Hypothalamus (tissue), 51 donors: ENCODE measurements around the gene OR10P1.
A peak's percentile ranks its signal among the peaks of the same experiment; 100 is the strongest.
"Not testable (repeated sequence)": the region's sequence is repeated elsewhere in the genome, so short reads cannot be mapped to it uniquely, and the experiment has no call there.

Experiments used
- DNase-seq, 51 donors: peaks; one replicate each; lab custom pipeline; 2025; lab: John Stamatoyannopoulos, UW

OR10P1 gene

DNA sequence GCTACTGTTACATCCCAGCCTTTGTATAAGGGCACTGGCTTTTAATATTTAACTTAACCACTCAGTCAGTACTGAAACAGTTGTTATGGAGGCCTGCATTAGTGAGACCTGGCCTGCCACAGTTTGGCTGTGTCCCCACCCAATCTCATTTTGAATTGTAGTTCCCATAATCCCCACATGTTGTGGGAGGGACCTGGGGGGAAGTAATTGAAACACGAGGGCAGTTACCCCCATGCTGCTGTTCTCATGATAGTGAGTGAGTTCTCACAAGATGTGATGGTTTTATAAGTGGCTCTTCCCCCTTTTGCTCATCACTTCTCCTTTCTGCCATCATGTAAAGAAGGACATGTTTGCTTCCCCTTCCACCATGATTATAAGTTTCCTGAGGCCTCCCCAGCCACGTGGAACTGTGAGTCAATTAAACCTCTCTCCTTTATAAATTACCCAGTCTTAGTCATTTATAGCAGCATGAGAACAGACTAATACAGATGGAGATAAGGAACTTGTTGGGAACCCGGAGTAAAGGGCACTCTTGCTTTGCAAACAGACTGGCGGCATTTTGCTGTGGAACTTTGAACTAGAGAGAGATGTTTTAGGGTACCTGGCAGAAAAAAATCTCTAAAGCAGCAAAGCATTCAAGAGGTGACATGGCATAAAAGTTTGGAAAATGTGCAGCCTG, 14.1 kb downstream of the OR10P1 start:
- not testable (repeated sequence) for DNase-seq

DNA sequence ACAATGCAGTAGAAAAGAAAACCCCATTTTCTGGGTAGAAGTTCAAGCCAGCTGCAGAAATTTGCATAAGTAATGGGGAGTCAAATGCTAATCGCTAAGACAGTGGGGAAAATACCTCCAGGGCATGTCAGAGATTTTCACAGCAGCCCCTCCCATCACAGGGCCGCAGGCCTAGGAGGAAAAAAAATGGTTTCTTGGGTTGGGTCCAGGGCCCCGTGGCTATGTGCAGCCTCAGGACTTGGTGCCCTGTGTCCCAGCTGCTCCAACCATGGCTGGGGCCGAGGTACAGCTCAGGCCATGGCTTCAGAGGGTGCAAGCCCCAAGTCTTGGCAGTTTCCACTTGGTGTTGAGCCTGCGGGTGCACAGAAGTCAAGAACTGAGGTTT, 14.6 kb downstream of the OR10P1 start:
- DNase-seq, result no peak

DNA sequence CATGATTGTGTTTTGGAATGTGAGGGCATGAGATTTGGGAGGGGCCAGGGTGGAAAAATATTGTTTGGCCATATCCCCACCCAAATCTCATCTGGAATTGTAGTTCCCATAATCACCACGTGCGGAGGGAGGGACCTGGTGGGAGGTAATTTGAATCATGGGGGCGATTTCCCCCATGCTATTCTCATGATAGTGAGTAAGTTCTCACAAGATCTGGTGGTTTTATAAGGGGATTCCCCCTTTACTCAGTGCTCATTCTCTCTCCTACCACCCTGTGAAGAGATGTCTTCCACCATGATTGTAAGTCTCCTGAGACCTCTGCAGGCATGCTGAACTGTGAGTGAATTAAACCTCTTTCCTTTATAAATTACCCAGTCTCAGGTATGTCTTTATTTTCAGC, 15.7 kb downstream of the OR10P1 start:
- DNase-seq, result no peak

DNA sequence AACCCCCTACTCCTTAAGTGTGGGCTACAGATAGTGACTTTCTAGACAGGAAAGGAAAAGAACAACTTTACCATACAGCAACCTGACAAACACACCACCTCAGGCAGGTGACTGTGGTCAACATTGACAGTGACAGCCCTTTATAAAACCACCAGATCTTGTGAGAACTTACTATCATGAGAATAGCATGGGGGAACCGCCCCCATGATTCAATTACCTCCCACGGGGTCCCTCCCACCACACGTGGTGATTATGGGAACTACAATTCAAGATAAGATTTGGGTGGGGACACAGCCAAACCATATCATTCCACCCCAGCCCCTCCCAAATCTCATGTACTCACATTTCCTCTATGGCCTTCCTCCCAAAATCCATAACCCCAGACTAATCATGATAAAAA, 16.3 kb downstream of the OR10P1 start:
- no peak for DNase-seq

DNA sequence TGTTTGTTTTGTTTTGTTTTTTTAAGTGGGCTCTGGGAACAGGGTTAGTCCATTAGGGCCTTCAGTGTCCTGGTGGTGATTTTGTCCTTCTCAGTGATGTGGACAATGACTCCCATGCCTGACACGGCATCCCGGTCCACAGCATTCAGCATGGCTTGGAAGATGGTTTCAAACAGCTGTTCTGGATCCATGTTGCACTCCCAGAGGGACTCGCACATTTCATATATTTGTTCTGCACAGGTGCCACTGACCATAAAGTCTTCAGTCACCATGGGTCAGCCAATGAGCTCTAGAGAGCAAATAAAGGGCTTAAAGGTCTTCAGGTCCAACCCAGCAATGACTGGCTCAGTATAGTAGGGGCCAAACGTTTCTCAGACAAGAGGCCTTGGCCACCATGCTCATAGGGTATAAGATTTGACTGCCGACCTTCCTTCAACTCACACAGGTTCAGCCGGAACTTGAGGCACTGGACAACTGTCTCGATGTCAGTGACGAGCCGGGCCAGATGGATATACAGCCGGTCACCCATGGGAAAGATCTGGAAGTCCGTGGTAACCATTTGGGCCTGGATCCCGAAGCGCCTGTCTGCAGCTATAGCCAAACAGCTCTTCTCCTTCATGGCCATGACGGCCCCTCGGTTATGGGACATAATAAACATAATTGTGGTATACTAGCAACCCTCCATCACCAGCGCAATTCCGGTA, 18.0 kb downstream of the OR10P1 start:
- no peak for DNase-seq

- DNase-seq, result no peak
These were observed 20.5 kb downstream of the OR10P1 start for GRCh38 chr12:55657212-55657611.

GRCh38 chr12:55658212-55658611, 21.5 kb downstream of the OR10P1 start:
- DNase-seq, result no peak

DNA sequence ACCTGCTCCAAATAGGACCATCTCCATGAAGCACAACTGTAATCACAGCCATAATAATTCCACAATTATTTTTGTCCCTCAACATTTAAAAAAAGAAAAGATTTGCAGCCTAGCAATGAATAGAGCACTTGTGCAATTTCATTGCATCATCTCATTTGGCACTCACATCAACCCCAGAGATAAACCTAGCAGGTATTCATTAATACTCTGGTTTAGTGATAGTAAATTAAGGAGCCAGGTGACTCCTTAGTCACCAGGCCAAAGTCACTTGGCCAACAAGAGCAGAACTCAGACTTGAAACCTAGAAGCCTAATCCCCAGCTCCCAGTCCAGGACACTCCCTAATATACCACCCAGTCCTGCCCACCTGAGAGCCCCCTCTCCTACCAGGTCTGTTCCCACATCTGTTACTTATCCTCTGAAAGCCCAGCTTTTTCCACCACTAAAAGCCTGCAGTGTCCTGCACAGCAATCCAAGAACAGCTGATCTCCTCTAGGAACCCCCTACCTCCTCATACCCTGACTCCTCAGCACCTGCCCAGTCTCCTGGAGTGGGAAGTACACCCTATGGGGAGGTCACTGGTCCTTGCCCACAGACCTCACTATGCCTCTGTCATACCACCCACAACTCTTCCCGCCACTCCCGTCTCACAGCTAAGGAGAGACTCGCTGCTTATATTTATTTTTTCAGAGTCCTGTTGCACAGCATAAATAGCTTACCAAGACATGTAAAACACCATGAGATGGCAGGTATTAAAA, 22.1 kb downstream of the OR10P1 start:
- no peak for DNase-seq

GRCh38 chr12:55659486-55660385, 23.0 kb downstream of the OR10P1 start:
- DNase-seq, result peak in 5 of 51 donors; percentile 1 to 11 (median 5)

DNA sequence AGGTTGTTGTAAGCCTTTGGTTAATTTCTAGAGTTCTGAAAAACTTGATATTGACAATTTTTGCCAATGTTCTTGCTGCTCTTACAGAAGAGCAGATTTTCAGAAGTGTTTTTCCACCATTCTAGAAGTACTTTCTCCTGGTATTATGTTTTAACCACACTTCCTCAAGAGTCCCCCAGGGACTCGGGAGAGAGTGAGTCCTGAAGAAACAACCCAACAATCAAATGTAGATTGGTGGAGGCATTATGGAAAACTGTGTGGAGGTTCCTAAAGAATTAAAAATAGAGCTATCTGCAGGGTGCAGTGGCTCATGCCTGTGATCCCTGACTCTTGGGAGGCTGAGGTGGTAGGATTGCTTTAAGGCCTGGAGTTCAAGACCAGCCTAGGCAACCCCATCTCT, 26.7 kb downstream of the OR10P1 start:
- no peak for DNase-seq

- DNase-seq, result no peak
These were observed 28.1 kb downstream of the OR10P1 start for GRCh38 chr12:55664826-55665225.

DNA sequence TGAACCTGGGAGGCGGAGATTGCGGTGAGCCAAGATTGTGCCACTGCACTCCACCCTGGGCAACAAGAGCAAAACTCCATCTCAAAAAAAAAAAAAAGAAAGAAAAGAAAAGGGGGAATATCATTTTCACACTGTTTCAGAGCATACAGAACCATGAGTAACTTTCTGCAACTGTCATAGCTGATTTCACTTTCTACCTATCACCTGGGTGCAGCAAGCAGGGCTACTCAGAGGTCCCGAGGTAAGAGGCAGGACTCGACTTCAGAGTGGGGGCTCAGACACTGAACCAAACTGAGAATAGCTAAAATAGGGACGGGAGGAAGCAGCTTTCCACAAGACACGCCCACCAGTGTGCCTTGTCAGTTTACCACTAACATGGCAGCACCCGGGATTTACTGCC, 29.8 kb downstream of the OR10P1 start:
- no peak for DNase-seq

DNA sequence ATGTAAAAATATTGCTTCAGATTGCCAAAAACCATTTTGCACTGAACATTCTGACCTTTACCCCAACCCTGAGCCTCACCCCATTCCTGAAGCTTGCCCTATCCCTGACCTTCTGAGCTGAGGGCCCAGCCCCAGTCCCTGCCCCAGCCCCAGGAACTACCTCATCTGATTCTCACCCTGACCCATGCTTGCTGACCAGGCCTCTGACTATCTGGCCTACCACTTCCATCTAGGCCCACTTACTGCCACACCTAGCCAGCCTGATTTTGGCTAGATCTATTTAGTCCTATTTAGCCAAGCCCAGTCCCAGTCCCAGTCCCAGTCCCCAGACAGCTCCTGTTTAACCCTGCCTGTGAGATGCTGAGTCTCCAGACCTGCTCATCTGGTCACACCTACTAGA, 33.6 kb downstream of the OR10P1 start:
- no peak for DNase-seq

- DNase-seq, result no peak
These were observed 35.1 kb downstream of the OR10P1 start for GRCh38 chr12:55671746-55672145.

GRCh38 chr12:55673638-55674037, 36.9 kb downstream of the OR10P1 start:
- DNase-seq, result no peak

DNA sequence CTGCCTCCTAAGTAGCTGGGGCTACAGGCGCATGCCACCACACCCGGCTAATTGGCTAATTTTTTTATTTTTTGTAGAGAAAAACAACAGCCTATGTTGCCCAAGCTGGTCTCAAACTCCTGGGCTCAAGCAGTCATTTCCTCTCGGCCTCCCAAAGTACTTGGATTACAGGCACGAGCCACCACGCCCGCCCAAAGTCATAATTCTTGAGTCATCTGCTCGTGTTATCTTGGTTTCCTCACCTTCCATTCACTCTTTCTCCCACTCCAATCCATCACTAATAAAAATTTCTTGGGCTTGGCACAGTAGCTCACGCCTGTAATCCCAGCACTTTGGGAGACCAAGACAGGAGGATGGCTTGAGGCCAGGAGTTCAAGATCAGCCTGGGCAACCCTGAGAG, 39.0 kb downstream of the OR10P1 start:
- DNase-seq, result no peak

- DNase-seq, result no peak
These were observed 40.0 kb downstream of the OR10P1 start for GRCh38 chr12:55676707-55677106.

DNA sequence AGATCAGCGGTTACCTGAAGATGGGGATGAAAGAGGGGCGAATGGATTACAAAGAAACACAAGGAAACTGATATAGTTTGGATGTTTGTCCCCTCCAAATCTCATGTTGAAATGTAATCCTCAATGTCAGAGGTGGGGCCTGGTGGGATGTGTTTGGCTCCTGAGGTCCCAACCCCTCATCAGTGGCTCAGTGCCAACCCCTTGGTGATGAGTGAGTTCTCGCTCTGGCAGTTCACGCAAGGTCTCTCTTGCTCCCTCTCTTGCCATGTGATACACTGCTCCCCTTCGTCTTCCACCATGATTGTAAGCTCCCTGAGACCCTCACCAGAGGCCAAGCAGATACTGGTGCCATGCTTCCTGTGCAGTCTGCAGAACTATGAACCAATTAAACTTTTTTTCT, 43.0 kb downstream of the OR10P1 start:
- no peak for DNase-seq

GRCh38 chr12:55681142-55682077, 44.7 kb downstream of the OR10P1 start:
- DNase-seq, result peak in 20 of 51 donors; percentile 3 to 54 (median 24)
